DOHH2 (cell line): ENCODE data around the gene ABI3BP.

ENCODE experiments used
- H3F3A ChIP-seq: fragments of 200-600 bp; sonication (generic), shearing (Covaris generic); 2 replicates; pipeline ENCODE4 v1.6.0; 2016; ENCODE audit warnings: antibody characterized with exemption, mild to moderate bottlenecking; ENCODE audit not compliant: control insufficient read depth, insufficient read depth
- H3K27ac ChIP-seq: fragments of 200-600 bp; sonication (generic); 2 replicates; pipeline ENCODE4 v1.5.1; 2014; ENCODE audit warnings: low read depth, mild to moderate bottlenecking, low read length, moderate library complexity
- H3K27me3 ChIP-seq: fragments of 200-600 bp; sonication (generic); 2 replicates; pipeline ENCODE4 v1.6.1; 2014; ENCODE audit warnings: mild to moderate bottlenecking, low read length, mixed read lengths; ENCODE audit not compliant: control insufficient read depth
- H3K36me3 ChIP-seq: fragments of 200-600 bp; sonication (generic); 2 replicates; pipeline ENCODE4 v1.6.1; 2014; ENCODE audit warnings: mild to moderate bottlenecking, low read length, moderate library complexity, mixed read lengths; ENCODE audit not compliant: control insufficient read depth
- H3K4me1 ChIP-seq: fragments of 200-600 bp; sonication (generic); 2 replicates; pipeline ENCODE4 v1.6.1; 2014; ENCODE audit warnings: mild to moderate bottlenecking, low read length, mixed read lengths; ENCODE audit not compliant: control insufficient read depth
- H3K4me2 ChIP-seq: fragments of 200-600 bp; sonication (generic); 2 replicates; pipeline ENCODE4 v1.6.0; 2014; ENCODE audit warnings: mild to moderate bottlenecking, low read length, moderate library complexity
- H3K4me3 ChIP-seq: fragments of 200-600 bp; sonication (generic); 2 replicates; pipeline ENCODE4 v1.5.1; 2014; ENCODE audit warnings: mild to moderate bottlenecking, low read length, mixed read lengths
- H3K79me2 ChIP-seq: fragments of 200-600 bp; sonication (generic); 2 replicates; pipeline ENCODE4 v1.6.1; 2014; ENCODE audit warnings: mild to moderate bottlenecking, low read length, mixed read lengths; ENCODE audit not compliant: control insufficient read depth
- H3K9me2 ChIP-seq: fragments of 200-600 bp; sonication (generic); replicated peaks from 2 replicates; pipeline ENCODE4 v1.6.1; 2014; ENCODE audit warnings: mild to moderate bottlenecking, low read length, mixed read lengths; ENCODE audit not compliant: control insufficient read depth
- H3K9me3 ChIP-seq: fragments of 200-600 bp; sonication (generic); 2 replicates; pipeline ENCODE4 v1.6.1; 2014; ENCODE audit warnings: antibody characterized with exemption, low read length, mixed read lengths; ENCODE audit not compliant: control insufficient read depth, insufficient read depth
- H4K20me1 ChIP-seq: fragments of 200-600 bp; sonication (generic); 2 replicates; pipeline ENCODE4 v1.6.0; 2014; ENCODE audit warnings: low read depth, mild to moderate bottlenecking, antibody characterized with exemption, low read length, moderate library complexity; ENCODE audit not compliant: control insufficient read depth, insufficient read depth
- CTCF ChIP-seq: fragments of 200-600 bp; sonication (generic); IDR thresholded peaks from one replicate; pipeline ENCODE4 v1.5.1; 2014; ENCODE audit warnings: antibody characterized with exemption, mild to moderate bottlenecking, low read depth, low read length; ENCODE audit not compliant: poor library complexity, severe bottlenecking
- EZH2phosphoT487 ChIP-seq: fragments of 200-600 bp; sonication (generic); IDR thresholded peaks from 2 replicates; pipeline ENCODE4 v1.6.1; 2017; ENCODE audit warnings: borderline replicate concordance, mild to moderate bottlenecking, antibody characterized with exemption, low read length, moderate library complexity, mixed read lengths

Gene ABI3BP

GRCh38 chr3:100745617-100746016 is 247.6 kb downstream of the ABI3BP start:
- Histone ChIP-seq H3K79me2 (no peaks in the 10 kb centered on the region), H3K36me3 (peaks cover 75% of the 10 kb centered on the region), H3K4me2 (no peak overlapping the region), H3K27me3 (no peaks in the 10 kb centered on the region), H3K9me3 (no peaks in the 10 kb centered on the region), H3K27ac (no peak overlapping the region), H4K20me1 (no peaks in the 10 kb centered on the region), H3K4me3 (no peak overlapping the region), H3K9me2 (no peaks in the 10 kb centered on the region), H3K4me1 (no peaks in the 10 kb centered on the region), H3F3A (no peaks in the 10 kb centered on the region)
- TF ChIP-seq EZH2phosphoT487 (no peak), CTCF (no peak)

- Histone ChIP-seq H3F3A (no peaks in the 10 kb centered on the region), H3K27me3 (no peaks in the 10 kb centered on the region), H3K4me2 (no peak overlapping the region), H3K36me3 (peaks cover 79% of the 10 kb centered on the region), H3K9me2 (no peaks in the 10 kb centered on the region), H4K20me1 (no peaks in the 10 kb centered on the region), H3K79me2 (no peaks in the 10 kb centered on the region), H3K9me3 (no peaks in the 10 kb centered on the region), H3K4me1 (no peaks in the 10 kb centered on the region), H3K27ac (no peak overlapping the region), H3K4me3 (no peak overlapping the region)
- TF ChIP-seq EZH2phosphoT487 (no peak), CTCF (no peak)
These were observed 248.6 kb downstream of the ABI3BP start for GRCh38 chr3:100744671-100745070.

GRCh38 chr3:100743535-100743934 is 249.7 kb downstream of the ABI3BP start:
- H3K36me3 ChIP-seq = peaks cover 79% of the 10 kb centered on the region

GRCh38 chr3:100740207-100740606 is 253.0 kb downstream of the ABI3BP start:
- no peaks in the 10 kb centered on the region for H3K79me2 ChIP-seq
- H3K27me3 ChIP-seq = no peaks in the 10 kb centered on the region
- H3K36me3 ChIP-seq = peaks cover 76% of the 10 kb centered on the region
- no peaks in the 10 kb centered on the region for H3K4me1 ChIP-seq
- no peak overlapping the region for H3K4me2 ChIP-seq
- no peaks in the 10 kb centered on the region for H3K9me2 ChIP-seq
- TF ChIP-seq EZH2phosphoT487 (no peak), CTCF (no peak)
- no peak overlapping the region for H3K27ac ChIP-seq
- H3K9me3 ChIP-seq = no peaks in the 10 kb centered on the region
- no peaks in the 10 kb centered on the region for H3F3A ChIP-seq
- H3K4me3 ChIP-seq = no peak overlapping the region
- H4K20me1 ChIP-seq = no peaks in the 10 kb centered on the region; the same call in 1 of the 2 replicates

More at GRCh38 chr3:100743535-100743934, 249.7 kb downstream of the ABI3BP start:
- no peaks in the 10 kb centered on the region for H4K20me1 ChIP-seq
- no peak for TF ChIP-seq EZH2phosphoT487
- H3K27ac ChIP-seq = no peak overlapping the region
- no peak overlapping the region for H3K4me3 ChIP-seq
- no peak overlapping the region for H3K4me2 ChIP-seq
- H3K9me3 ChIP-seq = no peaks in the 10 kb centered on the region
- no peaks in the 10 kb centered on the region for H3K79me2 ChIP-seq
- H3K4me1 ChIP-seq = no peaks in the 10 kb centered on the region
- H3K27me3 ChIP-seq = no peaks in the 10 kb centered on the region
- no peaks in the 10 kb centered on the region for H3K9me2 ChIP-seq
- H3F3A ChIP-seq = no peaks in the 10 kb centered on the region
